ENCODE data around the gene ZGPAT.

ZGPAT gene

DNA sequence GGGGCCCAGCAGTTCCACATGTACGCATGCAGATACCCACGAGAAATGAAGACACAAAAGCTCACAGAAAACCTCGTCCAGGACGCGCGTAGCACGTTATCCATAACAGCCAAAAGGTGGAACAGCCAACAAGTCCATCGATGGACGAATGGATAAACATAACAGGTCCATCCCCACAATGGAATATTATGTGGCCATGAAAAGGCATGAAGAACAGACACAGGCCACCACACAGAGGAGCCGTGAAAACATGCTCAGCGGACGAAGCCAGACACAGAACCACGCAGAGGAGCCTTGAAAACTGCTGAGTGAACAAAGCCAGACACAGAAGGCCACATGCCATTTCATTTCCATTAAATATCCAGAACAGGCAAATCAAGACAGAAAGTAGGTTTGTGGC is 69.8 kb downstream of the ZGPAT start:
- no peak for DNase-seq (ENCODE audit: low read depth, low spot score)

DNA sequence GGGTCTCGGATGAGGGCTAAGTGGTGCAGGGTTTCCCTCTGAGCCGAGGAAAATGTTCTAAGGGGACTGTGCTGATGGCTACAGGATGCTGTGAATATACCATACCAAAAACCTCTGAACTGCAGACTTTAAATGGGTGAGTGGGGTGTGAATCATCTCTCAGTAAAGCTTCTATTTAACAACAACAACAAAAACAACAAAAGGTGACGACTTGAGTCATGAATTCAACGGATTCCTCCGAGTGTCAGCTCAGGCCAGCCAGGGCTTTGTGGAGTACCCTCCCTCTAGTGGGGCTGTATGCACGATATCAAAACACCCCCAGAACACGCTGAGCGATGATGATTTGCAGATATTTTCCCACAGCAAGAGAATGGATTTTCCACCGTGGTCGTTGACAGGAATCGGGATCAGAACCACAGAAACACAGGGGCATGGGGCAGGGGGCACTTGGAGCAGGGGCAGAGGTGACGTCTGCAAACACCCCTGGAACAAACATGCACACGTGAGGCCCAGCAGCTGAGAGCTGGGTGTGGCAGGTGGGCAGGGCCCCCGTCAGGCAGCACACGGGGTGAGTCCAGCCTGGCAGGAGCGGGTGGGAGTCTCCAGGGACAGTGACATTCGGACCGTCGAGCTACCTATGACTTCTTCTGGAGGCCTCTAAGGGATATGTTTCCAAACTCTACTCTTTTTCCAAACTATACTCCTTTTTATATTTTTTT is 70.4 kb downstream of the ZGPAT start:
- DNase-seq (ENCODE audit: low read depth, low spot score): no peak
- H3K27ac ChIP-seq: no peak overlapping the region

More for the DNA sequence above, 69.8 kb downstream of the ZGPAT start:
- H3K27ac ChIP-seq: no peak overlapping the region

GRCh38 chr20:63778857-63779256 is 71.0 kb downstream of the ZGPAT start:
- DNase-seq (ENCODE audit: low read depth, low spot score): no peak

DNA sequence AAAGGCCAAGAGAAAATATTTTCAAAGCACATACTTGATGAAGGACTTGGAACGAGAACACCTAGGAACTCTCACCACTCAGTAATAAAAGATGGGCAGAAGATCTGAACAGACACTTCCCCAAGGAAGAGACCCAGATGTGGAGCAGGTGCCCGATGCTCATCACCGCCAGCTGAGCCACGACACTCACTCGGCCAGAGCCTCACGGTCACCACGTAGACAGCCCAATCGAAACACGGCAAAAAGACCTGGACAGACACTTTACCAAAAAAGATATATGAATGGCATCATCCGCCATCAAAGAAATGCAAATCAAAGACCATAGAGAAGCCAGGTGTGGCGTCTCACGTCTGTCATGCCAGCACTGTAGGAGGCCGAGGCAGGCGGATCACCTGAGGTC is 73.3 kb downstream of the ZGPAT start:
- DNase-seq (ENCODE audit: low read depth, low spot score): no peak
- no peak overlapping the region for H3K27ac ChIP-seq

More at GRCh38 chr20:63778857-63779256, 71.0 kb downstream of the ZGPAT start:
- no peak overlapping the region for H3K27ac ChIP-seq

GRCh38 chr20:63782051-63782471 is 74.2 kb downstream of the ZGPAT start:
- H3K27ac ChIP-seq: no peak overlapping the region

GRCh38 chr20:63782521-63782971 is 74.7 kb downstream of the ZGPAT start:
- no peak for DNase-seq (ENCODE audit: low read depth, low spot score)

More at GRCh38 chr20:63782051-63782471, 74.2 kb downstream of the ZGPAT start:
- no peak for DNase-seq (ENCODE audit: low read depth, low spot score)

DNA sequence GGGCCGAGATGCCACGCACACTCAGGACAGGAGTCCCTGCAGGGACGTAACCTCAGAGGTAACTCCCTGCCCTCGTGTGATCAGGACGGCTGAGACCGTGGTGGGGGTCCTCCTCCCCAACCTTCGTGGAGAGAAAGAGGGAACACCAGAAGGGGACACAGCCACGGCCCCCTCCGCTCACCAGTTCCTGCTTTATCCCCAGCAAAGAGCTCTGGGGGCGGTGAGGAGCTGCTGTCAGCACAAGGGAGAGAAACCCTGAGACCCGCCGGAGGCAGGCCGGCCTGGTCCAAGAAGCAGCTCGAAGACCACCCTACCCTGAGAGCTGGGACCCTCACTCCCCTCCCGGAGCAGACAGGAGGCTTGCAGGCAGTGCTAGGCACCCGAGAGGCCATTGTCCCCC is 76.1 kb downstream of the ZGPAT start:
- no peak overlapping the region for H3K27ac ChIP-seq
- no peak for DNase-seq (ENCODE audit: low read depth, low spot score)

More at GRCh38 chr20:63782521-63782971, 74.7 kb downstream of the ZGPAT start:
- H3K27ac ChIP-seq: no peak overlapping the region

DNA sequence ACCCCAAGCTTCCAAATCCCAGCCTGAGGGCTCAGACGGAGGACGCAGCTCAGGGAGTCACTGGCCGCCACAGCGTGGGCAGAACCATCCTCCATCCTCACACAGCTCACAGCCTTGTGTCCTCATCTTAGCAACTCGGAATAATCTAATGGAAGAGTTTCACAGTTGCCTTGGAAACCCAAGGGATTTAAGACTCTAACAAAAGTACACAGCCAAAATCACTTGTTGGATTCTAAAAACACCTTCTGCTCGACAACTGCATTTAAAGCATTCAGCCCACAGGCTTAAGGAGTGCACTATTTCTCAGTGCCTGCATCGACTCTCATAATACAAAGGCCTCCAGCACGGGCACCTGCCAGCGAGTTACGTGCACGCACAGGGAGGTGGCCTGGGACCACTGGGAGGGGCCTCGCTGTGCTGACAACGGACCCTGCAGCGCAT is 77.9 kb downstream of the ZGPAT start:
- no peak overlapping the region for H3K27ac ChIP-seq

More for the DNA sequence above, 77.9 kb downstream of the ZGPAT start:
- no peak for DNase-seq (ENCODE audit: low read depth, low spot score)
